ENCODE data around the gene TCF12. TPM values are rescaled to one million over a fixed set of nuclear protein-coding genes. Genes with fewer than 3 reads are reported as not detected.

The TCF12 gene
- polyA plus RNA-seq, 3 donors: 15.8 to 52.5 (median 27.6) TPM

- Histone ChIP-seq H3K9ac (ENCODE audit: insufficient read depth, low read length, poor library complexity, severe bottlenecking) (no peak overlapping the region), H2AFZ (ENCODE audit: insufficient read depth, low read depth, low read length, poor library complexity, severe bottlenecking) (no peak overlapping the region), H3K27me3 (ENCODE audit: control insufficient read depth in 2 of 2, insufficient read depth in 2 of 2, low read length in 2 of 2) (no peaks in the 10 kb centered on the region), H3K4me2 (replicated peaks; ENCODE audit: extremely low read depth, low read length, poor library complexity, severe bottlenecking) (no peak overlapping the region), H3K4me1 (ENCODE audit: control insufficient read depth in 1 of 2, insufficient read depth in 2 of 2, low read length in 2 of 2) (peaks cover 6 to 11% of the 10 kb centered on the region in 2 donors), H3K27ac (ENCODE audit: low read depth in 1 of 2, low read length in 2 of 2) (no peak overlapping the region), H3K9me3 (replicated peaks in 1 of 2; ENCODE audit: control insufficient read depth in 1 of 2, insufficient read depth in 1 of 2, low read length in 2 of 2) (peaks cover 0 to 3% of the 10 kb centered on the region in 2 donors), H3K4me3 (replicated peaks in 1 of 3; ENCODE audit: low read depth in 2 of 3, low read length in 3 of 3) (no peak overlapping the region), H4K20me1 (ENCODE audit: insufficient read depth, low read length) (no peaks in the 10 kb centered on the region), H3K36me3 (replicated peaks in 1 of 2; ENCODE audit: control insufficient read depth in 1 of 2, insufficient read depth in 2 of 2, low read length in 2 of 2) (no peaks in the 10 kb centered on the region), H3K79me2 (ENCODE audit: insufficient read depth, low read length) (no peaks in the 10 kb centered on the region)
- WGBS (ENCODE audit: insufficient coverage): no CpG with 5 or more reads among the region's 3 CpGs
- no peak overlapping the region for H3K27ac Mint-ChIP-seq
- no peak overlapping the region for H3K4me3 Mint-ChIP-seq
- H3K4me1 Mint-ChIP-seq: peaks cover 11% of the 10 kb centered on the region
- DNase-seq: no peak
- no peak for TF ChIP-seq CTCF (IDR thresholded peaks at IDR 0.05)
- peaks cover 0 to 2% (median 1%) of the 10 kb centered on the region in 7 donors for H3K9me3 Mint-ChIP-seq
- intact Hi-C loops (cut with micrococcal nuclease): no loop called here
- peaks cover 4 to 9% (median 8%) of the 10 kb centered on the region in 3 donors for H3K27me3 Mint-ChIP-seq (ENCODE audit: low read depth in 3 of 3)
- H3K36me3 Mint-ChIP-seq: no peaks in the 10 kb centered on the region
These were observed 406.1 kb downstream of the TCF12 start for GRCh38 chr15:57324590-57324890.

GRCh38 chr15:57324944-57325679 lies 406.7 kb downstream of the TCF12 start:
- Histone ChIP-seq H3K4me1 (ENCODE audit: control insufficient read depth in 1 of 2, insufficient read depth in 2 of 2, low read length in 2 of 2) (peaks cover 6 to 10% of the 10 kb centered on the region in 2 donors), H3K27ac (ENCODE audit: low read depth in 1 of 2, low read length in 2 of 2) (no peak overlapping the region), H3K9me3 (replicated peaks in 1 of 2; ENCODE audit: control insufficient read depth in 1 of 2, insufficient read depth in 1 of 2, low read length in 2 of 2) (no peaks in the 10 kb centered on the region), H4K20me1 (ENCODE audit: insufficient read depth, low read length) (no peaks in the 10 kb centered on the region), H3K79me2 (ENCODE audit: insufficient read depth, low read length) (no peaks in the 10 kb centered on the region), H2AFZ (ENCODE audit: insufficient read depth, low read depth, low read length, poor library complexity, severe bottlenecking) (no peak overlapping the region), H3K4me3 (replicated peaks in 1 of 3; ENCODE audit: low read depth in 2 of 3, low read length in 3 of 3) (no peak overlapping the region), H3K36me3 (replicated peaks in 1 of 2; ENCODE audit: control insufficient read depth in 1 of 2, insufficient read depth in 2 of 2, low read length in 2 of 2) (no peaks in the 10 kb centered on the region), H3K9ac (ENCODE audit: insufficient read depth, low read length, poor library complexity, severe bottlenecking) (no peak overlapping the region), H3K27me3 (ENCODE audit: control insufficient read depth in 2 of 2, insufficient read depth in 2 of 2, low read length in 2 of 2) (no peaks in the 10 kb centered on the region), H3K4me2 (replicated peaks; ENCODE audit: extremely low read depth, low read length, poor library complexity, severe bottlenecking) (no peak overlapping the region)
- 100% methylated on average over 5 of the region's 11 CpGs for WGBS (ENCODE audit: insufficient coverage)
- DNase-seq: no peak
- H3K9me3 Mint-ChIP-seq: peaks cover 0 to 2% (median 0%) of the 10 kb centered on the region in 7 donors
- H3K36me3 Mint-ChIP-seq: no peaks in the 10 kb centered on the region
- TF ChIP-seq CTCF (IDR thresholded peaks at IDR 0.05): no peak
- peaks cover 4 to 10% (median 8%) of the 10 kb centered on the region in 3 donors for H3K27me3 Mint-ChIP-seq (ENCODE audit: low read depth in 3 of 3)
- H3K4me1 Mint-ChIP-seq: peaks cover 14% of the 10 kb centered on the region
- intact Hi-C loops (cut with micrococcal nuclease): no loop called here
- no peak overlapping the region for H3K27ac Mint-ChIP-seq
- no peak overlapping the region for H3K4me3 Mint-ChIP-seq

Data from CD14-positive monocyte (primary cell).